GM18907 (cell line): ENCODE data around the gene RANGRF.

ENCODE experiments used
- ATAC-seq: cut with Tn5 transposase; IDR thresholded peaks from one replicate; pipeline ENCODE4 v1.9.1; 2021; ENCODE audit warnings: mild to moderate bottlenecking, moderate library complexity; ENCODE audit not compliant: unreplicated experiment

The RANGRF gene

GRCh38 chr17:8312726-8313600 lies 24.5 kb downstream of the RANGRF start:
- no peak for ATAC-seq

DNA sequence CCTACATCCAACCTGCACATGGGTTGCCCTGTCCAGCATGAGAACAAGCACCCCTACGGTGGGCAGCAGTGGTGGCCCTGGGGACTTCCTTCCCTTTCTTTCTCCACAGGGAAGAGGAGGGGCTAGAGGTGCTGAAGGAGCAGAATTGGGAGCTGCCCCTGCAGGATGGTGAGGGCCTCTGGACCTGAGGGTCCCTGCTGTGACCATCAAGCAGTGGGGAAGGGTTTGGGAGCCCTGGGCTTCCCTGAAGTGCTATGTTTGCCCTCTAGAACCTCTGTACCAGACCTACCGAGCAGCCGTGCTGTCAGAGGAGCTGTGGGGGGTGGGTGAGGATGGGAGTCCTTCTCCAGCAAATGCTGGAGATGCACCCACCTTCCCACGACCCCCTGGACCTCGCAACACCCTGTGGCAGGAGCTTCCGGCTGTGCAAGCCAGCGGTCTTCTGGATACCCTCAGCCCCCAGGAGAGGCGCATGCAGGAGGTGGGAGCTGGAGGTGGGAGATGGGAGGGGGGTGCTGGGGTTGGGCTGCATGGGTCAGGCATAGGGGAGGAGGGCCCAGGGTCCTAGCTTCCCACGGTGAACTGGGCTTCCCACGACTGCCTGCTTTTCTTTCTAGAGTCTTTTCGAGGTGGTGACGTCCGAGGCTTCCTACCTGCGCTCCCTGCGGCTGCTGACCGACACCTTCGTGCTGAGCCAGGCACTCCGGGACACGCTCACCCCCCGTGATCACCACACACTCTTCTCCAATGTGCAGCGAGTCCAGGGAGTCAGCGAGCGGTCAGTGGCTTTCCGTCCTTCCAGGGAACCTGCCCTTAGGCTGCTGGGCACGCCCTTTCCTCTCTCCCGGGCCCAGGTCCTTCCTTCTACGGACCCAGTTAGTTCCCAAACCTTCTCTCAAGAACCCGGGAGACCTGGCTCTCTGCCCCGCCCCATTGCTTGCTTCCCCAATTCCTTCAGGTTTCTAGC lies 26.6 kb downstream of the RANGRF start:
- ATAC-seq = no peak

GRCh38 chr17:8315764-8316217 lies 27.3 kb downstream of the RANGRF start:
- ATAC-seq = no peak

DNA sequence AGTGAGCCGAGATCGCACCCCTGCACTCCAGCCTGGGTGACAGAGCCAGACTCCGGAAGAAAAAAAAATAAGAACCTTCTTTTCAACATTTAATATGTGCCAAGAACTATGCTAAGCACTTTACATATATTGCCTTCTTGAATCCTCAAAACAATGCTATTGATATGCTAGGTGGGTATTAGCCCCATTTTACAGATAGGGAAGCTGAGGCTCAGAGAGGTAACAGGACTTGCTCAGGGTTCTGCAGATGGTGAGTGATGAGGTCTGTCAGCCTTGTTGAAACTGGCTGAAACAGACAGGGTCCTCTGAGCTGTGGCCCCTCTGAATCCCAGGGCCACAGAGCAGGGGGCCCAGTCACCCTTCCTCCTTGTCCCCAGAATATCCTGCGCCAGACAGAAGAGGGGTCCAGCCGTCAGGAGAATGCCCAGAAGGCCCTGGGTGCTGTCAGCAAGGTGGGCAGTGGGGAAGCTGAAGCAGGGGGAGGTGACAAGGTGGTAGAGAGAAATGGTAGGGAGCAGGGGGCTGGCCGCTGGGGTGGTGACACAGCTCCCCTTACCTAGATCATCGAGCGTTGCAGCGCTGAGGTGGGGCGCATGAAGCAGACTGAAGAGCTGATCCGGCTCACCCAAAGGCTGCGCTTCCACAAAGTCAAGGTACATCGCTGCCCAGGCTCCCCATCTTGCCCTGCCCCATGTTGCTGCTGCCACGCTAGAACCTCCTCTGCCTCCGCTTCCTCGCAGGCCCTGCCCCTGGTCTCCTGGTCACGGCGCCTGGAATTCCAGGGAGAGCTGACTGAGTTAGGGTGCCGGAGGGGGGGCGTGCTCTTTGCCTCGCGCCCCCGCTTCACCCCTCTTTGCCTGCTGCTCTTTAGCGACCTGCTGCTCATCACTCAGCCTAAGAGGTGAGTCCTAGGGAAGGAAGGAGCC lies 29.8 kb downstream of the RANGRF start:
- no peak for ATAC-seq

DNA sequence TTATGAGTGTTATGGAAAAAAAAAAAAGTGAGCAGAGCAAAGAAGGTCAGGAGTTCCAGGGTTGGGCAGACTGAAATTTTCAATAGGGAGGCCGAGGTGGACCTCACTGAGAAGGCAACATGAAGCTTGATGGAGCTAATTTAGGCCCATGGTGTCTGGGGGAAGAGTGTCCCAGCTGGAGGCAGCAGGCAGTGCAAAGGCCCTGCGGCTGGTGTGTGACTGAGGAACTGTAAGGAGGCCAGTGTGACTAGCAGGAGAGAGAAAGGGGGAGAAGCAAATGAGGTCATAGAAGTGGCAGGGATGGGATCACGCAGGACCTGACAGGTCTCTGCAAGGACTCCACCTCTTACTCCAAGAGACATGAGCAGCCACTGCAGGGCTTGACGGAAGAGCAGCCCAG lies 31.8 kb downstream of the RANGRF start:
- no peak for ATAC-seq

DNA sequence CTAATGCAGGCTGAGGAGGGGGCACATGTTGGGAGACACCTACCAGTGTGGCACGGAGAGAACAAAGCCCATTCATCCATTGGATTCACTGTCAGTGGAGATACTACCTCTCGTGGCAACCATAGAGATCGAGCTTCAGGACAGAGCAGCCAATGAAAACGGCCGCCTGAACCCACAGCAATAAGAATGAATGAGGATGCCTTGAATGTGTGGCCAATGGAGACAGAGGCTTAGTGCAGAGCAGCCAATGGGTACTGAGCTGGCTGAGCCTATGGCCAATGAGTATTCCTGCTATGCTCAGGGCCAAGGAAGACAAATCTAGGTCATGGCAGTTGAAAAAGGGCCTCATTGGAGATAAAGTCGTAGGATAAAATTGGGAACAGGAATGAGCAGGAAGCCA lies 32.5 kb downstream of the RANGRF start:
- ATAC-seq = no peak

DNA sequence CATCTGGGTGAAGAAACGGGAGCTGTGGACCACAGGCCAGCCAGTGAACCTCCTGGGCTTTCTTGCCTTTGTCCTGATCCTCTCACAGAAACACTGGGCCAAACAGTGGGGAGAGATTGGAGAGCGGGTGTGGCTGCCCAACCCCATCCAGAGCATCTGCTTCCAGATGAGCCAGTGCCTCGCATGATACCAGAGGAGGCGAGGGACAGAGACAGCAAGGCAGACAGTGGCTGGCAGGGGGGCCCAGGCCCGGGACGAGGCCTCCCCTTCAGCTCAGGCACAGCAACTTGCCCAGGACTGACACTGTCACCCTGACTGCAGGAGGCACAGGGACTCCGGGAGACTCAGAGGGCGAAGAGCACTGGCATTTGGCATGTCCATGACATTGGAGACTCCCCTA lies 33.6 kb downstream of the RANGRF start:
- no peak for ATAC-seq

- ATAC-seq = no peak
Measured at GRCh38 chr17:8324132-8324531, 35.7 kb downstream of the RANGRF start.

- ATAC-seq = no peak
Measured at GRCh38 chr17:8324923-8325322, 36.5 kb downstream of the RANGRF start.

GRCh38 chr17:8326511-8327302 lies 38.2 kb downstream of the RANGRF start:
- no peak for ATAC-seq

- no peak for ATAC-seq
Measured at GRCh38 chr17:8327303-8327649, 38.8 kb downstream of the RANGRF start.

DNA sequence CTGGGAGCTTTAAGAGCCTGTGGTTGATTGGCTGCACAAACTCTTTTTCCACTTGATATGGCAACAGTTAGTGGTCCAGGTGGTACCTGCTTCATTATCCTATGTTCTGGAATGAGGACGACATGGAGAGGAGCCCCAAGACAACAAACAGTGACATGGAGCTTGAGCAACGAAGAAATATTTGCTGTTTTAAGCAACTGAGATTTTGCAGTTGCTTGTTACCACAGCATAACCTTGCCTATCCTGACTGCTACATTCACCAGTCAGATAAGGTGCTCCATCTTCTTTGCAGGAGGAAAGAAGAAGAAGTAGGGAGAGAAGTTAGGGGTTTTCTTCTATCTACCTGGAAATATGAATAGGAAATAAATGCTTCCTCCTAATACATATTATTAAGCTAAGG lies 43.7 kb downstream of the RANGRF start:
- no peak for ATAC-seq

GRCh38 chr17:8332688-8333087 lies 44.2 kb downstream of the RANGRF start:
- no peak for ATAC-seq

DNA sequence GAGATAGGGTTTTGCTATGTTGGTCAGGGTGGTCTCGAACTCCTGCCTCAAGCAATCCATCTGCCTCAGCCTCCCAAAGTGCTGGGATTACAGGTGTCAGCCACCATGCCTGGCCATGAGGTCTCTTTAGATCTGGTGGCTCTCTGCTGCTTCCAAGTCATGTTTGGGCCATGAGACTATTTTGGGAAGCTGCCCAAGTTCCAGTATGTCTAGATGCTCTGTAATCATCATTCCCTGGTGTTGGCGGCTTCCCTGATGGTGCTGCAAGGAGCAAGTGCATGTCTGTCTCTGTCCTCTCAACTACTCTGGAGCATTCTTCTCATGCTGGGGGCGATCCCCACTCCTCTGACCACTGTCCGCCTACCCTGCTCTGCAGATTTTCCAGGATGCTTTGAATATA lies 44.8 kb downstream of the RANGRF start:
- no peak for ATAC-seq

- ATAC-seq = no peak
Measured at GRCh38 chr17:8337802-8338752, 49.6 kb downstream of the RANGRF start.

GRCh38 chr17:8338753-8339140 lies 50.3 kb downstream of the RANGRF start:
- ATAC-seq = no peak

GRCh38 chr17:8339540-8339939 lies 51.1 kb downstream of the RANGRF start, which contains the start of gene ODF4:
Gene ODF4, plus strand, starts transcription at chr17:8339840. Its CDS starts 212 bp downstream, at chr17:8340052.
- no peak for ATAC-seq
